CD4-positive, alpha-beta T cell treated with Interleukin-21 for 1 hour (primary cell): ENCODE measurements around the gene CROCC2.

Source experiments
- DNase-seq: peaks from one replicate; pipeline ENCODE4 v3.0.0-alpha.2; 2020

CROCC2 gene

GRCh38 chr2:240959214-240959940 is 53.2 kb downstream of the CROCC2 start:
- DNase-seq: no peak

GRCh38 chr2:240959941-240960308 is 53.8 kb downstream of the CROCC2 start:
- no peak for DNase-seq

- no peak for DNase-seq
Measured at GRCh38 chr2:240960309-240960970, 54.3 kb downstream of the CROCC2 start.

GRCh38 chr2:240960971-240961876 is 55.1 kb downstream of the CROCC2 start:
- DNase-seq: no peak

GRCh38 chr2:240961910-240962299 is 55.8 kb downstream of the CROCC2 start:
- DNase-seq: no peak

- DNase-seq: no peak
Measured at GRCh38 chr2:240962300-240963064, 56.3 kb downstream of the CROCC2 start.

GRCh38 chr2:240963065-240963867 is 57.1 kb downstream of the CROCC2 start:
- DNase-seq: no peak

- DNase-seq: no peak
Measured at GRCh38 chr2:240963868-240964703, 58.0 kb downstream of the CROCC2 start.

GRCh38 chr2:240964704-240965295 is 58.7 kb downstream of the CROCC2 start:
- DNase-seq: no peak

- DNase-seq: no peak
Measured at GRCh38 chr2:240965296-240965904, 59.3 kb downstream of the CROCC2 start.

- no peak for DNase-seq
Measured at GRCh38 chr2:240965905-240966456, 59.8 kb downstream of the CROCC2 start.

GRCh38 chr2:240966457-240966905 is 60.3 kb downstream of the CROCC2 start:
- no peak for DNase-seq

GRCh38 chr2:240966906-240967680 is 61.0 kb downstream of the CROCC2 start:
- DNase-seq: no peak

- DNase-seq: no peak
Measured at GRCh38 chr2:240967681-240968621, 61.8 kb downstream of the CROCC2 start.

GRCh38 chr2:240968731-240969624 is 62.8 kb downstream of the CROCC2 start:
- no peak for DNase-seq

- DNase-seq: no peak
Measured at GRCh38 chr2:240970104-240970503, 64.0 kb downstream of the CROCC2 start.

- DNase-seq: no peak
Measured at GRCh38 chr2:240970816-240971215, 64.7 kb downstream of the CROCC2 start.
